NCI-H2107 treated with DMSO at 0.1 percent for 48 hours (cell line): ENCODE results near the gene AHCTF1.

ENCODE experiments used
- DNase-seq: peaks from one replicate; lab custom pipeline; 2025; ENCODE audit not compliant: unreplicated experiment; lab: John Stamatoyannopoulos, UW

AHCTF1 gene

DNA sequence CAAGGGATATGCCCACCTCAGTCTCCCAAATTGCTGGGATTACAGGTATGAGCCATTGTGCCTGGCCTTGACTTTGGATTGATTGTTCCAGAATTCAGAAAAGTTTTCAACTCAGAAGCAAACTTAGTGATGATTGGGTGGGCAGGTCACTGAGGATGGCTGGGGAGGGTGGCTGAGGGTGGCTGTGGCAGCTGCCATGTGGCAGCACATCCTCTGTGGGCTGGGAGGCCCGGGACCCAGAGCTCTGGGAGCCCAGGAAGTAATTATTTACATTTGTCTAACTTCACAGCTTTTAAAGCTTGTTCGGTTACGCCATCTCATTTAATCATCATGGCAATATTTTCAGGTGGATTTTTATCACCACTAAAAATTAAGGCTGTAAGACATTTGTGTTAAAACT, 131.4 kb downstream of the AHCTF1 start:
- no peak for DNase-seq

- DNase-seq, result no peak
Measured at GRCh38 chr1:246798606-246799496, 132.9 kb downstream of the AHCTF1 start.

- no peak for DNase-seq
Measured at GRCh38 chr1:246798107-246798506, 133.6 kb downstream of the AHCTF1 start.

GRCh38 chr1:246797597-246797996, 134.2 kb downstream of the AHCTF1 start:
- no peak for DNase-seq

- DNase-seq, result no peak
Measured at GRCh38 chr1:246797157-246797556, 134.6 kb downstream of the AHCTF1 start.

DNA sequence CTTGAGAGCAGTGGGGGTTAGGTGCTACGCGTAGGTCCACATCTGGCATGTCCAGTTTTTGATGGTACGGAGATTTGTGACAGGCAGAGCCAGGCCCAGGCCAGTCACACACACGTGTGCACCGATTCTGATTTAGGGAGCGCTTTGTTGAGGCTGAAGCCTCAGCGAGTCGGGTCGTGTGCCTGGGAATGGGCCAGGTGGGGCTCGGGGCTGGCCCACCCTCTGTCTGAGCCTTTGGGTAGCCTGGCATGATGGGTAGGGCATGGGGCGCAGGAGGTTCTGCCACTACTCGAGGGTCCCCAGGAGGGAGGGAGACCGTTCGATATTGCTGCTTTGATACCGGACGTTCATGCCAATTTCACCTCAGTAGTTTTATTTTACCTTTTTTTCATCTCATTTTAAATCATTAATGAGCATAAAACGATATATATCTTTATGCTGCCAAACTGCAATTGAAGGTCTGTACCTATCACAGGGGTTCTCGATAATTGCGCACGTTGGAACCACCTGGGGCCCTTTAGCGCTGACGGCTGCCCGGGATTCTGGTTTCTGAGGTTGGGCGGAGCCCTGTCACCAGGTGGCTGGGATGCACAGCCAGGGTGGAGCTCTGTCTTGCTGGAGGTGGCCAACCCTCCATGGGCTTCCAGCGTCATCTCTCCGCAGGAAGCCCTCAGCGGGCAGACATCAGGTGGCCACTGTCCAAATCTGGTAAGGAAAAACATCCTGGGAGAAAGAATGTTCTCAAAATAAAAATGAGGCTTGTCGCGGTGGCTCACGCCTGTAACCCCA, 135.6 kb downstream of the AHCTF1 start:
- no peak for DNase-seq

- no peak for DNase-seq
Measured at GRCh38 chr1:246794828-246795671, 136.7 kb downstream of the AHCTF1 start.

DNA sequence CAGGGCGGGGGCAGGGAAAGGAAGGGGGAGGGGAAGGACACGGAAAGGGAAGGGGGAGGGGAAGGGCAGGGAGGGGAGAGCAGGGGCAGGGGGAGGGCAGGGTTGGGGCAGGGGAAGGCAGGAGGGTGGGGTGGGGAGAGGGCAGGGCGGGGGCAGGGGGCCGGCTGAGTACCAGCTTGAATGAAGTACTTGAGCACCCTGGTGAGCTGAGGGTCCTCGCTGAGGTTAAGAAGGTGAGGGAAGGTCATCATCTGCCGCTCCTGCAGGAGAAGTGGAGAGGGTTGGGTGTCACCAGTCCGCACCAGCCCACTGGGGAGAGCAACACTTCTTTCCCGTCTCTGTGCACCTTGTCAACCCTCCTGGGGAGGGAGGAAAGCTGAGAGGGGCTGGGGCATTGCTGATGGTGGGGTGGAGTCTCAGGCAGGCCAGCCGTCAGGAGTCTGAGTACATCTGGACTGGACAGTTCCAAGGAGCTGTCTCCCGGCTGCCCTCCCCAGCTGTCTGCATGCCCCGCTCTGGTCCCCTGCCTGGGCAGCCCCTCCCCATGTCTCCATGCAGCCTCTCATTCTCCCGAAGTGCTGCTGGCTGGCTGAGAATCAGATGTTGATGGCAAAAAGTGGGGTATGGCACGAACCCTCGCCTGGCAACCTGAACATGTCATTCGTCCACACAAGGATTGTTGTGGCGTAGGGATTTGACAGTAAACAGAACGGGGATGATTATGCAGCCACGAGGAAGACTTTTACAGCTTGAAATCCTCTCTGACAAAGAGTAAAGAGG, 137.5 kb downstream of the AHCTF1 start:
- no peak for DNase-seq

GRCh38 chr1:246793356-246793896, 138.3 kb downstream of the AHCTF1 start:
- no peak for DNase-seq

GRCh38 chr1:246792603-246793002, 139.1 kb downstream of the AHCTF1 start:
- DNase-seq, result no peak

- no peak for DNase-seq
Measured at GRCh38 chr1:246791303-246791918, 140.3 kb downstream of the AHCTF1 start.

- no peak for DNase-seq
Measured at GRCh38 chr1:246790833-246791232, 140.9 kb downstream of the AHCTF1 start.

DNA sequence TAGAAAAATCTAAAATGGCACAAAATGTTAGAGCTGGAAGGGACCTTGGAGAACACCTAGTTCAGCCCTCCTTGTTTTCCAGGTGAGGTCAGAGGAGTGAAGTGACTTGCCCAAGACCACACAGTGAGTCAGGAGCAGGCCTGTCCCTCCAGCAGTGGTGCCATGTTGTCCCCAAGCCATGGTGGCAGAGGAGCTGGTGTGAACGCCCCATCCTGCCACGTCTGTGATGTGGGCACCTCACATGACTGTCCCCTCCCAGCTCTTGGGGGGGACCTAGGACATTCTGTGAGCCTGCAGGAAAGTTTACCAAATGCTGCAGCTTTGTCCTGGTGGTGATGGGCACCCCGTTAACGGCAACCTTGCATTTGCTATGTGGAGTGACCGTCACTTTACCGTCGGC, 141.4 kb downstream of the AHCTF1 start:
- DNase-seq, result no peak

- DNase-seq, result no peak
Measured at GRCh38 chr1:246789454-246790339, 142.1 kb downstream of the AHCTF1 start.
